Measurements from ENCODE around the gene CTBP2.

The CTBP2 gene

DNA sequence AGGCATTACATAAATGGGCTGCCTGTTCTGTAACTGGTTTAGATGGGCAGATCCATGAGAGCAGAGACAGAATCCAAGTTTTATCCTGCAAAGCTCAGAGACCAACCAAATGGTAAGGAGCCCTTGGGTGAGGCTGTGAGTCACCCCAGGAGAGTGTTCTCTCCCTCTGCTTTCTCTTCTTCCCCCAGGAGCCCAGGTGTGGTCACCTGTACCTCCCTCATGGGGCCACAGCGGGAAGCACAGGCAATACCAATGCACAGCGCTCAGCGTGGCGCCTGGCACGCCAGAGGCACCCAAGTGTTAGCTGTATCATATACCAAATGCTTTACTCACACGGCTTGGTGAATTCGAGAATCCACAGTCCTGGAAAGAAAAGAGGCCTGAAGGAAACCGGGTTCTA, 39.4 kb downstream of the CTBP2 start:
- no peak for DNase-seq

DNA sequence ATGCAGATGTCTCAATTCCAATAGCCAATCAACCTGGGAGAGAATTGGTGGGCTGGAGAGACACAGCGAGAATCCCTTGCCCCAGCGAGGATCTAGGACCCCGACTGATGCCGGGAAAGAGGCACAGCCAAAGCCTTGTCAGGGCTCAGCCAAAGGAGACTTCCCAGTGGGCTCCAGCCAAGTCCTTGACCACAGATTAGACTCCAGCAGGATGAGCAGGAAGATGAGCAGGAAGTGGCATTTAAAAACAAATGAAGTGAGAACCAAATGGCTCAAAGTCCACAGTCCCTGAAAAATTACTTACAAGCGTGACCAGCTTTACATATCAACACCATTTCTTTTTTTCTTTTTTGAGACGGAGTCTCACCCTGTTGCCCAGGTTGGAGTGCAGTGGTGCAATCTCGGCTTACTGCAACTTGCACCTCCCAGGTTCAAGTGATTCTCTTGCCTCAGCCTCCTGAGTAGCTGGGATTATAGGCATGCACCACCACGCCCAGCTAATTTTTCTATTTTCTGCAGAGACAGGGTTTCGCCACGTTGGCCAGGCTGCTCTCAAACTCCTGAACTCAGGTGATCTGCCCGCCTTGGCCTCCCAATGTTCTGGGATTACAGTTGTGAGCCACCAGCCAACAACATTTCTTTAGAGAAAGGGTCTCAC, 40.2 kb downstream of the CTBP2 start:
- no peak for DNase-seq

DNA sequence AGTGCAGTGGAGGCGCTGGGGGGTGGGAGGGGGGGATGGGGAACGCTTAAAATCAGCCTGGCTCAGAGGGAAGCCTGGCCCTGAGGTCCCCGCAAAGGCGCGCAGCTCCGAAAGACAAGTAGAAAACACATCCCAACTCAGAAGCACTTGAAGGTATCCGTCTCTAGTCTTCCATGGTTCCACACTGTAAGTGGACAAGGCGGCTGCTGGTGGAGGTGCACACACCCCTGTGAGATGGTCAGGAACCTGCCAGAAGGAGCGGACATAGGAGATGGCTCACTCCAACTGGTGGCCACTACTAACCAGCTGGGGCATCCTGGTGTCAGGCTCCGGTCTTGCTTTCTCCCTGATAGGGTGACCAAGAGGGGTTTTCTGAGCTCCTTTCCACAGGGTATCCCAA, 41.7 kb downstream of the CTBP2 start:
- DNase-seq, result no peak

GRCh38 chr10:125118011-125118611, 42.3 kb downstream of the CTBP2 start:
- no peak for DNase-seq

- DNase-seq, result no peak
These were observed 43.6 kb downstream of the CTBP2 start for GRCh38 chr10:125116652-125117310.

DNA sequence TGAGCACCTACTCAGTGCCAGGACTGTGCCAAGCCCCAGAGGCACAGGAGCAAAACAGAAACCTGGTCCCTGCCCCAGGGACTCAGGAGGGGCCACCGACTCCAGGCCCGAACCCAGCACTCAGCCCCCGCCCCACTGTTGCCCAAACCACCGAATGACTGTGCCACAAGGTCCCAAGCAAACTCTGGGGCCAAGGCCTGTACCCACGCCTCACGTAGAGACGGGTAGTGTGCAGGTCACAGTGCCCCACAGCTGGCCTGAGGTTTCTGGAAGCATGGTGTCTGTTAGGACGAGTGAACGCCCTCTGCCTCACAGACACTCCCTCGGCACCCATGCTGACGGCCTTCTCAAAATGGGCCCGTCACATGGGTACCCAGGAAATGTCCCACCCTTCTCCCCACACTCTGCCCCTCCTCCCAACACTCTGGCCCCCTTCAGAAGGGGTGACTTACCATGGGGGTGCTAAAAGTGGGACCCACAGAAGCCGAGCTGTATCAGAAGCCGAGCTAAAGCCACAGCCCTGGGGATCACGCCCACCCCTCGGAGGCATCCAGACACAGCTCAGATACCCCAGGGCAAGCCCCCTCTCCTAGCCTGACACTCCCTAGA, 44.2 kb downstream of the CTBP2 start:
- no peak for DNase-seq

- no peak for DNase-seq
These were observed 45.0 kb downstream of the CTBP2 start for GRCh38 chr10:125115409-125115808.

DNA sequence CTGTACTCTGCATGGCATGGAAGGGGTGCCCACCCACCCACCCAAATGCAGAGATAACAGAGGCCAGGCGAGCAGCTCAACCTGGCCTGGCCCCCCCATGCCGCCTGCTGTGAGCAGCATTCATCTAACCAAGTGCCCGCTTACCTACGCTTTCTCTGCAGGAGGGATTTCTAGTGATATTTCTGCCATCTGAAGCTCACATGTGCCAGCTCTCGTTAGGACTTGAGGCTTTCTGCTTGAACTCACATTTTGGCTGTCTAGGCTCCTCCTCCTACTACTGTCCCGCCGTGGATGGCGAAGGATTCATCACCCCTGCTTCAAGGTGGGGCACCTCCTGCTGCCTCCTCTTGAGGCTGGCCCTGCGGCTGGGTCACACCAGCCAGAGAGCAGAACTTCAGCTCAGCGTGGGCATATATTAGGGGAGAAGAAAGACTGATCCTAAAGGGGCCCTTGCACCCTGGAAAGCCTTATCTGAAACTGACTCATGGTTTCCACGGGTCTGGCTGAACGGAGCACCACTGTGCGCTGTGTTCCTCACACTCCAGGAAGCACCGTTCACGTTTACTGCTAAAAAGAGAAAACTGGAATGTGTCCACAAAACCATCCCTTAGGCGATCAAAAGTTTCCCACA, 45.5 kb downstream of the CTBP2 start:
- no peak for DNase-seq

GRCh38 chr10:125113691-125114371, 46.5 kb downstream of the CTBP2 start:
- no peak for DNase-seq

GRCh38 chr10:125112697-125113494, 47.5 kb downstream of the CTBP2 start:
- DNase-seq, result no peak

DNA sequence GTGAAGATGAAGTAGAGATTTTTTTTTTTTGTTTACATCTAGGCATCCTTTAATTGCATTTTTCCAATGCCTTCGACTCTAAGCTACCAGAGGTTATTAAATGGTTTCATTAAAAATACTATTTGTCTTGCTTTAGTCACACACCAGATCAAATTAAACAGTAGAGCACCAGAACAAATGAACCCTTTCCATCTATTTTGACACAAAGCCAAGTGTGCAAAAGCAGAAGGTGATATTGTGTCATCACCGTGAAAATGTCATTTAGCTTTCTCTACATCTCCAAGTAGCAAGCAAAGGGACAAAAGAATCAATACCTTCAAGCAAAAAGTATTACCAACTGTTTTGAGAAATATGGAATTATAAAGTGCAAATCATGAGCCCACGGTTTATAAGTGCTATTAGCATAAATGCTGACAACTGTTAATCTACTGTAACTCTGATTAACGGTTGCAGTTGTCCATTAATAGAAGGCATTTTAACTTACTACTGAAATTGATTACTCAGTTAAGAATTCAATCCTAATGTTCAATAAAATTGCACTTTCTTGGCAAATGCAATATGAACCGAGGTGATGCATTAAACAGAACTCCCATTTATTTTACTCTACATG, 49.1 kb downstream of the CTBP2 start:
- no peak for DNase-seq

- DNase-seq, result no peak
These were observed 52.3 kb downstream of the CTBP2 start for GRCh38 chr10:125107965-125108580.

DNA sequence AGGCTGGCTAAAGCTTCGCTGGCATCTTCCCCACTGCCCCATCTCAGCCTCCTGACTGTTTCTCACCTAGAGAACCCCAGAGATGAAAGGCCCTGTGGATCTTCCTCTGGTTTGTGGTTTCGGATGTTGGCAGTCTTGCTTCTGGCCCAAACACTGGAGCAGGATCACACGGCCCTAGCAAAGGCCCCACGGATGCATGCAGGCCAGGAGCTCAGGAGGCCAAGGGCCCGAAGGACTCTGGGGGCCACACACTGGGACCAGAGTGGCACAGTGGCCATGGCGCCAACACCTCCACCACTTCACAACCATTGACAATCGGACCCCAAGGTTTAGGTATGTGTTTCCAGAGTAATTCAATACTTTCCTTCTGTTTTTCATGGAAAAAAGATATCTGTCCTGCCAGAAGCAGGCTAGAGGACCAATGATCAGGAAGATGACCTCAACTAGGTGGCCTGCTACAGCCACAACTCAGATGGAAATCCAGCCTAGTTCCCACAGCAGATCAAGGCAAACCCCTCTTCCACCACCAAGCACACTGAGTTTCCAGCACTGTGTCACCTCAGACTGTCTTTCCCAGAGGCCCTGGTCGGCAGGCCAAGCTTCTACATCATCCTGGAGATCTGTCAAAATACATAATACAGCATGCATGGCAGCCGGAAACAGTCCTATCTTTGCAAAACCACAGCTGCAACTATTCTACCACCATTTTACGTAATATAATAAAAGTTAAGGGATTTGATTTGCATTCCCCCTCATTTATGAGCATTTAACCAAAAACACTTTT, 53.0 kb downstream of the CTBP2 start:
- no peak for DNase-seq

- DNase-seq, result no peak
These were observed 53.8 kb downstream of the CTBP2 start for GRCh38 chr10:125106586-125106985.

- no peak for DNase-seq
These were observed 54.6 kb downstream of the CTBP2 start for GRCh38 chr10:125105706-125106255.

DNA sequence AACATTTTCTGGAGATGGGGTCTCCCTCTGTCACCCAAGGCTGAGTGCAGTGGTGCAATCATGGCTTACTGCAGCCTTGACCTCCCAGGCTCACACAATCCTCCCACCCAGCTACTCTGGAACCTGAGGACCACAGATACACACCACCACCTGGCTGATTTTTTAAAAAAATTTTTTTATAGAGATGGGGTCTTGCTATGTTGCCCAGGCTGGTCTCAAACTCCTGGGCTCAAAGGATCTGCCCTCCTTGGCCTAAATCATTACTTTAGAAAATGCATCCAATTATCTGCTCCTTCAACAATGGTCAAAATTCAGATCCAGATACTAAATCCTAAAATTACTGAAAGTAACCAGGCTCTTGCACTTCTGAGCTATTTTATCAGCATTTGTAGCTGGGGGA, 55.2 kb downstream of the CTBP2 start:
- no peak for DNase-seq

DNA sequence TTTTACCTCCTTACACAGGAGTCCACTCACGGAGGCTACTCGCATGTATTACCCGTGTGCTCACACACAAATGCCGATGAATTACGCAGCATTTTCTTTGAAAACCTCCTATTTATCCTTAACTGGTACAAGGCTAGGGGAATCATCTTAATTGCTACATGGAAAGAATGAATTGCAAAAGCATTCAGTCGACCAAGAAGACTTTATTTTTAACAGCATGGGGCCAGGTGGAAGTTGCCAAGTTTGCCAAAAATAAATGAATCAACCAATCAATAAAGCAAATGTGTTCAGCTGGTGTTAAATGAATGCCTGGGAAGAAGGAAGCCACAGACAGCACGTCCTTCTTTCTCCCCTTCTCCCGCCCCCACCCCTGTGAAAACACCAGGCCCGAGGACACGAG, 55.8 kb downstream of the CTBP2 start:
- no peak for DNase-seq

DNA sequence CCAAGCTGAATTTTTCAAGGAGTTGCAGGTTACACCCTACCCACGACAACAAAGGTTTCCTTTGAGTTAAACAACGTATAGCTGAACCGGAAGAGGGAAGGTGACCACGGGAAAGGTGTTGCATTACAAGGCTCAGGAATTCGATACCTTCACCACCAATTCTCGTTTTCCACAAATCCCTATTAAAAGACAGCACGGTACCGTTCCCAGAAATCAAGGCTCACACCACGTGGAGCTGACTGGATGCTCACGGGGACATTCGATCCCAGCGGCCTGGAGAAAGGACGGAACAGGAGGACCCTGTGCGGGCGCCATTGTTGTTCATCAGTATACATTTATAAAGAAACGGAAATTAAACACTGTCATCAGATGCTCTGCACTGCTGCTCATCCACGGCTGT, 56.4 kb downstream of the CTBP2 start:
- no peak for DNase-seq

- DNase-seq, result no peak
These were observed 56.9 kb downstream of the CTBP2 start for GRCh38 chr10:125103466-125103865.

DNA sequence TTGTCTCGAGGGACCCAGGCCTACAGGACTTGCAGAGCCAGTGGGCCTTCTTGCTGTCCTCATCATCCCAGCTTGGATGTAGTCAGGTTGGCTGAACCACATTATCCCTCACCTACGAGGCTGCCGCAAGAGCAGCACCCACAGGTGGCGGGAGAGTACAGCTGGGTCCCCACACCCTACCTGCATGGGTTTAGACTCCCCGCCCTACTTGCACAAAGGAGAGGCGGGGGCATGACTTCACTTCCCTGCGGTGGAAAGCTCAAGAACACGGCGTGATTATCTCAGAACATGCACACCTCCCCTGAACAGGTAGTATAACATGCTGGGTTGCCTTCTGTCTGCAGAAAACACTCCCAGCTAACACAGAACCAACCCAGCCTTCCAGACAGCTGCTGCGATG, 57.5 kb downstream of the CTBP2 start:
- DNase-seq, result no peak
